ENCODE measurements around the gene RASA3.
"Not testable (repeated sequence)": the region's sequence is repeated elsewhere in the genome, so short reads cannot be mapped to it uniquely, and the experiment has no call there.

RASA3 gene

DNA sequence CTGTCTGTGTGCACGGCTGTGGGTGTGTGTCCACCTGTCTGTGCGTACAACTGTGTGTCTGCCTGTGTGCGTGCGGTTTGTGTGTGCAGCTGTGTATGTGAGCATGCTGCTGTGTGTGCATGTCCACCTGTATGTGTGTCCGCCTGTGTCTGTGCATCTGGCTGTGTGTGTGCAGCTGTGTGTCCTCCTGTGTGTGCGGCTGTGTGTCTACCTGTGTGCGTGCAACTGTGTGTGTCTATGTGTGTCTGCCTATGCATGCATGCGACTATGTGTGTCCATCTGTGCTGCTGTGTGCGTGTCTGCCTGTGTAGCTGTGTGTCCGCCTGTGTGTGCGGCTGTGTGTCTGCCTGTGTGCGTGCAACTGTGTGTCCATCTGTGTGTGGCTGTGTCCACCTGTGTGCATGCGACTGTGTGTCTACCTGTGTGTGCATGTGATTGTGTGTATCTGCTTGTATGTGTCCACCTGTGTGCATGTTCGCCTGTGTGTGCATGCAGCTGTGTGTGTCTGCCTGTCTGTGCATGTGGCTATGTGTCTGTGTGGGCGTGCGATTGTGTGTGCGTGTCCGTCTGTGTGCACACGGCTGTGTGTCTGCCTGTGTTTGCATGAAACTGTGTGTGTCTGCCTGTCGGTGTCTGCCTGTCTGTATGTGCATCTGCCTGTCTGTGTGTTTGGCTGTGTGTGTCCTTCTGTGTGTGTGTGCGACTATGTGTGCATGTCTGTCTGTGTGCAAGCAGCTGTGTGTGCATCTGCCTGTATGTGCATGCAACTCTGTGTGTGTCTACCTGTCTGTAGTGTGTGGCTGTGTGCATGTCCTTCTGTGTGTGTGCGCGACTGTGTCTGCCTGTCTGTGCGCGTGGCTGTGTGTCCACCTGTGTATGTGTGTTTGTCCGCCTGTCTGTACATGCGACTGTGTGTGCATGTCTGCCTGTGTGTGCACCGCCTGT lies 101.5 kb downstream of the RASA3 start:
- no peak for DNase-seq

DNA sequence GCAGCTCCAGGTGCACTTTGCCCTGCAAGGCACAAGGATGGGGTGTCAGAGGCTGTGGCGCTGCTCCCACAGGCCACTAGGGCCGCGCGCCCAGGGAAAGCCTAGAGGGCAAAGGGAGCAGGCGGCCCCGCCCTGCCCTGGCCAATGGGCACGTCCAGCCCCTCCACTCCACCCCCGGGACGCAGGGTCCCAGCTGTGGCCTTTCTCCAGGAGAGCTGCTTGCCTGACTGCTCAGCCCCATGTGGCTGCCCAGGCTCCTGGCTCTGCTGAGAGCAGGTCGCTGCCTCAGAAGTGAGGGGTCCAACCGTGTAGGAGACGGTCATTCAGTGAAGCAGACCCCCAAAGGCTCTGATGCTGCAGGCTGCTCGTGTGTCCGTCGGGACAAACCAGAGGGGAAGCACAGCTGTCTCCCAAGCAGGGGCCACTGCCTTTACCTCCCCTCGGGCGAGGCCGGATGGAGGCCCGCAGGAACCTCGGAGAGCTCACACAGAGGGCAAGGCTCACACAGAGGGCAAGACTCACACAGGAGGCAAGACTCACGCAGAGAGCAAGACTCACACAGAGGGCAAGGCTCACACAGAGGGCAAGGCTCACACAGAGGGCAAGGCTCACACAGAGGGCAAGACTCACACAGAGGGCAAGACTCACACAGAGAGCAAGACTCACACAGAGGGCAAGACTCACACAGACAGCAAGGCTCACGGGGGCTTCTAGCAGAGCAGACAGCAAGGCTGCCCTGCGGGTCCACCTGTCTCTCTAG lies 102.4 kb downstream of the RASA3 start:
- DNase-seq: no peak

DNA sequence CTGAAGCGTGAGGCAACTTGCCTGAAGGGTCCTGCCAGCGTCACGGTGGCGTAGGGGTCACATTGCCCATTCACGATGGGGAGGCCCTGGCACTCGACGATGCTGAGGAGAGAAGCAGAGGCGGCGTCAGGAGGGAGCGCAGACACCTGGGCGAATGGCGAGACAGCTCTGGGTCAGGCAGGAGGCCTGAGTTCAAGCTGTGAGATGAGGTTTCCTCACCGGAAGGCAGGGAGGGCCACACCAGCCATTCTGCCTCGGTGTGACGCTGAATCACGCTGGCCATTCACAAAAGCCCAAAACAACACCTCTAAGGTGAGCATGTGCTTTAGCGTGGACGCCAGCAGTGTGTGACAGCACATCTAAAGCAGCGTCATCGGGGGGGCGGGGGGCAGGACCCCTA lies 104.6 kb downstream of the RASA3 start:
- no peak for DNase-seq

DNA sequence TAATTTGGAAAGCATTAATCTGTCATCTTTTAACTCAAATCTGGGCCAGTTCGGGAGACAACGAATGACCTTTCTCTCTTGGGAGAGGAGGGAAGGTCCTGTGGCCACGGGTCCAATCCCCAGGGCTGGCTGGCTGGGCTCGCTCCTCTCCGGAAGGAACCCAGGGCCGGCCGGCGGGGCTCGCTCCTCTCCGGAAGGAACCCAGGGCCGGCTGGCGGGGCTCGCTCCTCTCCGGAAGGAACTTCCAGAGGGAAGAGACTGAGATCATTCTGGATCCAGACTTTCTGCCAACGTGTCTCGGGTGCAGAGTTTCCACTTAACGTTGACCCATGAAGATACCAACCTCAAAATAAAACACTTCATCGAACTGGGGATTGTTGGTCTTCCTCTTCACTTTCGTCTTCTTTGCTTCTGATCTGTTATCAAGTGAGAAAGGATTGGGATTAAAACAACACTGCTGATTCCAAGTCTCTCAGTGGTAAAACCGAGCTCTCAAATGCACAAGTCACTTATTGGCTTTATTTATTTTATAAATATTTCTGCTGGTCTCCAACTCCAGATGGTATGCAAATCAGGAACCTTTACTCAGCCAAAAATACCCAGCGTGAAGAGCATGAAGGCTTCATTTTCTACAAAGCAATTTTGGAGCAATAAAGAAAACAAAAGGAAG lies 105.2 kb downstream of the RASA3 start:
- DNase-seq: no peak

DNA sequence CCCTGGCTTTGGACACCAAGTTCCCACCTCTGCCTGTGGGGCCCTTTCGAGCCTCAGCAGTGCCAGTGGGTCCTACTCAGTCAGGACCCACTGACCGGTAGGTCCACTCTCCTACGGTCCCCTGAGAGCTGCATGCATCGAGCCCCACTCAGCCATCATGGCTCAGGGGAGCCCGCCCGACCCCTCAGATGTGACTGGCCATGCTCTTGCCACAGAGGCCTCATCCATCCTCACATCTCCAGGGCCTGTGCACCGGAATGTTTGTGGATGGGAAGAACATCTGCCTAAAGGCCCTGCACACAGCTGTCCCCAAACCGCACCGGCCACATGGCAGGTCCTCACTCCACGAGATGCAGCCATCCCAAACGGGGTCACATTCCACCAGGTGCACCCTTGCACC lies 105.9 kb downstream of the RASA3 start:
- DNase-seq: no peak

DNA sequence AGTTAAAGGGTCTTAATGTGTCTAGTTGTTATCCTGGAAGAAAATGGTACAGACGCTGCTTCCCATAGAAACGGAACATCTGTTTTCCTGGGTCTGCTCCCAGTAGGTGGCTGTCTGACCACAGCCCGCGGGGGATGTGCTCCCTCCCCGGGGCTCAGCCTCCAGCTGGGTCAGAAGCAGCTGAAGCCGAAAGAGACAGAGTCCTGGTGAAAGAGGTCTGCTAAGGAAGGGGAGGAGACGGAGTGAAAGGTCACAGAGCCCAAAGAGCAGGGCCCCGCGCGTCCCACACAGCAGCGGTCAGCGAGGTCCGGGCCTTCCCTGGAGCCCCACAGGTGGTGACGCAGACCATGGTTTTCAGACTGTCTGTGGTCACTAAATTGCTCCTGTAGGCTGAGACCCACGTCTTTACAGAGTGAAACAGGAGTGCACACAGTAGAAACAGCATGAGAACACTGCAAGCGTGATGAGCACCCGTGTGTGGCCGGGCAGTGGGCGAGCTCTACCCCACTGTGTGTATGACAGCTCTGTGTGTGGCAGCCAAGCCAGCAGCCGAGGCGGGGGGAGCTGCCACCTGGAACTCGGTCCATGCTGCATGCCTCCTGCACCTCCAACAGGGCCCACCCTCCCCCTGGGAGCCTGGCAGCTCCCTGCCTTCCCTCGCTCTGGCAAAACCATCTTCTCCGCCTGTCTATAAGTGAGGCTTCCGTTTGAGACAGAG lies 106.5 kb downstream of the RASA3 start:
- no peak for DNase-seq

DNA sequence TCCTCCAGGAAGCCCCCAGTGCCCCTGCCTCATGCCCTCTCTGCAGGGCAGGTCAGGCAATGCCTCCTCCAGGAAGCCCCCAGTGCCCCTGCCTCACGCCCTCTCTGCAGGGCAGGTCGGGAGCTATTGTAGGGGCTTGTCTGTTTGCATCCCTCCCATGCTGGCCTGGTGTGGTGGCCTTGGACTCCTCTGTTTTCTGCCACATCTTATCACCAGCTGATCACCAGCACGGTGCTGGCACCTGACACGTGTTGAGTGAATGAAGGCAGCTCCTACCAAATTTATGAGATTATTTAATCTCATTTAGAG lies 107.1 kb downstream of the RASA3 start:
- DNase-seq: no peak

DNA sequence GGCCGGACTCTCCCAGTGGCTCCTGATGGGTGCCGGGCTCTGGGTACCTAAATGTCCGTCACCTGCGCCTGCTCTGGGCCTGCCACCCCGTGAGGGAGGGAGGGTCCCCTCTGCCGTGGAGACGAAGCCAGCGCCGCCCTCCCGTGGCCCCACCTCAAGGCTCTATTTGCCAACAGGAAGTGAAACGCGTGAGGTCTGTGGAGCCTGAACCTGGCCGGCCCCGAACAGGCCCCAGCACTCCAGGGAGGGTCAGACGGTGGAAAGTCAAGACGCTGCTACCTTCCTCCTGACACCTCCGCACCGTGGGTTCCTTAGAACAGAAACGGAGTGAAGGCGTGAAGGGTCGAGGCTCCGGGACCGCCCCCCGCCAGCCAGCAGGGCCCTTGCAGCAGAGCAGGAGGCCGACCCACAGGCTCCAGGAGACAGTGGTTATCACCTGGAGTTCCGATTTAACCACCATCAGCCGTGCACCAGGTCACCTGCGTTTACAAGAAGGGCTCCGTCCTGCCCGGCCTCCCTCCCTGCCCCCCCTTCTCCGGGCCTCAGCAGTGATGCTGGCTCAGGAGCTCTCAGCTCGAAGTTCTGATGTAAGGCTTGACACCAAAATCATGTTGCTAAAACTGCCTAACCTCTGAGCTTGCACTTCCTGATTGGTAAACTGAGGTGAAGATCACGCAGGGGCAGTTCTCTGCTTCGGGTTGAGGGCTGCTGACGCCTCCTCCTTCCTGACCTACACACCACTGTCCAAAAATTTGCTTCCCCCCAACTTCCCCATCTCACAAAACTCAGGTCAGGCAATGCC lies 107.6 kb downstream of the RASA3 start:
- DNase-seq: no peak

DNA sequence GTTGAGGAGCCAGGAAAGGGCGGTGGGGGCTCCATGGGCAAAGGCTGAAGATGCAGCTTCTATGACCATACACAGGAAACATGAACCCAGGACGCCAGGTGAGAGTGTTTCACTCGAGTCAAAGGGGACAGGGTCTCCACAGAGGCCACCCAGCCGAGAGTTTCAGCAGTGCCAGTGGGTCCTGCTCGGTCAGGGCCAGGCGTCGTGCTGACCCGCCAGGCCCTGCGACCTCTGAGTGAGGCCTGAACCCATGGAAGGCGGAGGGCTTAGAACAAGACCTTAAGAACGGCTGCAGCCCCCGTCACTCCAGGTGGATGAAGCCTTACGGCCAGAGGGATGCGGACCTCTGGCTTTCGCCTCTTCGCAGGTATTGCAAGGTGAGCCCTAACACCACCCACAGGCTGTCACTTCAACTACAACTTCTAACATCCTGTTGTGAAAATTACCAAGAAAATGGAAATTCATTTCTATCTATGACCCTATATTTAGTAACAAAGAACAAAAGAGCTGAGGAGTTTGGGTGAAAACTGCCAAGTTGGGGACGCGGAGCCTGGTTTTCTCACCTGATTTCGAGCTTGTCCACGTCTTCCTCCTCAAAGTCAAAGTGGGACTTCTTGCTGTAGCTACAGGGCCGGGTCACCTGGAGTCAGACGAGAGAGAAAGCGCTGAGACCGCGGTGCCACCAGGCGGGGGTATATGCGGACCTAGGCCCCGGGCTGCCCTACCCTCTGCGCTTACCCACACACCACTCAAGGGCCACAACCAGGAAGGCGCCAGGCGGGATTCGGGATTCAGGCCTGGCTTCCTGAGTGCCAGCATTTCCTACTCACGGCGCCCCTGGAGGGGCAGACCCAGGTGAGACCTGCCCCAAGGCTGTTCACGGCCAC lies 108.5 kb downstream of the RASA3 start:
- DNase-seq: no peak

DNA sequence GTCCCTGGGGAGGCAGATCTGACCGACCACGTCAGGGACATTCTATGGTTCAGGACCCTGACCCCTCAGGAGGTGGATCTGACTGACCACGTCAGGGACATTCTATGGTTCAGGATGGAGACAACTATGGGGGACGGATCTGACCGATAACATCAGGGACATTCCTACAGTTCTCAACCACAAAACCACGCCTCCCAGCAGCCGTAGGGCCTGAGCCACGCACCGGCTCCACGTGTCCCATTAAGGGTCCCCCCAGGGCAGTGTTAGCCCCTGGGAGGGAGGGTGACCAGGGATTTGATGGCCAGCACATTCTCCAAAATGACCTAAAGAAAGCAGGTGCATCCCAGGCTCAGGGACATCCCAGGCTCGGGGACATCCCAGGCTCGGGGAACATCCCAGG lies 109.5 kb downstream of the RASA3 start:
- no peak for DNase-seq

DNA sequence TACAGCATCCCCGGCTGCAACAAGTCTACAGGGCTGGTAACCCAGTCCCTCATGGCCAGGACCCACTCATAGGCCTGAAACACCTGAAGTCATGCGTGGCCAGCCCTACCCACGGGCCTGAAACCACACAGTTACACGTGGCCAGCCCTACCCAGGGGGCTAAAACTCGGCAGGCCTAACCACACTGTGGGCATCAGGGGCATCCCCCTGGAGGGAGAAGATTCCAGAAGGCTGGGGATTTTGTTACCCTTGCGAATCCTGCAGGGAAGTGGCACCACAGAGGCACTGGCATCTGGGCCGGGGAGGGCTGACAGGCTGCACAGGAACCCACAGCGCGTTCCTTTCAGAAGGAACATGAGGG lies 110.1 kb downstream of the RASA3 start:
- no peak for DNase-seq

DNA sequence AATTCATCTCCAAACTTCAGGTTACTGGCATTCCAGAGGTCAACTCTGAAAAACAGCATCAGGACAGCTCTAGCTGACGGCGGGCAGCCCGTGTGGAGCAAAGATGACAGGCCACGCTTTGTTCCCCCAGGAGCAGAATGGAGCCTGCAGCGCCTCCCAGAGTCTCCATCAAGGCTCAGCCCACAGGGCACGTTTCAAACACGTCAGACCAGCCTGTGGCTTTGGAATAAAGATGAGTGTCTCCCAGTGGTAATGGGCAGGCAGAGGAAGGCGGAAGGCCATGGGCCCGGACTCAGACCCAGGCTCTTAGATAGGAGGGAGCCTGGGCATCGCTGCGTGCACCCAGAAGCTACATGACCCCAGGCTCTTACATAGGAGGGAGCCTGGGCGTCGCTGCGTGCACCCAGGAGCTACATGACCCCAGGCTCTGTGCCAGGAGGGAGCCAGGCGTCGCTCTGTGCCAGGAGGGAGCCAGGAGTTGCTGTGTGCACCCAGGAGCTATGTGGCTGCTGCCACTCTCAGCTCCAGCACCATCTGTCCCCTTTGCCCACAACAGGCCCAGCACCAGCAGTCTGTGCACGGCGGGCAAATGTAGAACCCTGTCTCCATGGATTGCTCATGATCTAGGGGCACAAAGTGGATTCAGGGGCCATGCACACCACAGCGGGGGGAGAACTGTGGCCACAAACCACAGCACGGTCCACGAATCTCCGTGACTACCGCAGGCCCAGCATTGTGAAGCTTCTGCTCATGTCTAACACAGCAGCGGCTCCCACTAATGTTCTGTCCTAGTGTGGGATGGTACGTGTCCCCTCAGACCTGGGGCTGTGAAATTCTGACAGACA lies 110.7 kb downstream of the RASA3 start:
- no peak for DNase-seq

DNA sequence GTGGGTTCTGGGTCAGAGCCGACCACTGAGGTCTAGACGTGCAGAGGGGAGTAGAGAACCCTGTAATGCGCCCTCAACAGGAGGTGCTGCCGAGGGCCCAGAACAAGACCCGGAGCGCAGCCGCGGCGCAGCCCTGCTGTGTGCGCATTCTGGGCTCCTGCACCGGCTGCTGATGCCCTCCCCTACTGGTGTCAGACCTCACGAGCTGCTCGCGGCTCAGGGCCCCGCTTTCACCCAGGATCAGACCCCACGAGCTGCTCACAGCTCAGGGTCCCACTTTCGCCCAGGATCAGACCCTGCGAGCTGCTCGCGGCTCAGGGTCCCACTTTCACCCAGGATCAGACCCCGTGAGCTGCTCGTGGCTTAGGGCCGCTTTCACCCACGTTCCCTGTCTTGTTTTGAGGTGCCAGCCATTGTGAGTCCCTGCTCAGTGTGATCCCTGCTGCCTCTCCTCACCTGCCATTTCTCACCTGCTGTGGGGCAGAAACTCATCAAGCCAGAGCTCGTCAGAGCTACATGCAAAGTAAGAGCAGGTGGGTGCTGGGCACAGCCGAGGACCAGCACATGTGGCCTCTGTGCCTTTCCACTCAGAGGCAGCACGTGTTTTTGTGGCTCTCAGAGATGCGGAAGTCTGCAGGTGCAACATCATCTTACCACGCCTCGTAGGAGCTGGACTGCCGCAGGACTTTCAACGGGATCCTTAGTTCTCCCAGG lies 111.5 kb downstream of the RASA3 start:
- DNase-seq: no peak

DNA sequence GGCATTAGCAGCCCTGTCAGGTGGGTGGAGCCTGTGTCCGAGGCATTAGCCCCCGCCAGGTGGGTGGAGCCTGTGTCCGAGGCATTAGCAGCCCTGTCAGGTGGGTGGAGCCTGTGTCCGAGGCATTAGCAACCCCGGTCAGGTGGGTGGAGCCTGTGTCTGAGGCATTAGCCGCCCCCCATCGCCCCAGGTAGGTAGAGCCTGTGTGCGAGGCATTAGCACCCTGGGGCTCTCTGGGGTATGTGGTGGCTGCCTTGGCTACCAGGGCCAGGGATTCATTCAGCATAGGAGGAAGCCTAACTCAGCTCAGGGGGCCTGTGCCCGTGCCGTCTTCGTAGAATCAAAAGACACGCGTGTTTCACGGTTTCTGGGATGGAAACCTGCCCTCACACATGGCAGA lies 112.3 kb downstream of the RASA3 start:
- DNase-seq: not testable (repeated sequence)

DNA sequence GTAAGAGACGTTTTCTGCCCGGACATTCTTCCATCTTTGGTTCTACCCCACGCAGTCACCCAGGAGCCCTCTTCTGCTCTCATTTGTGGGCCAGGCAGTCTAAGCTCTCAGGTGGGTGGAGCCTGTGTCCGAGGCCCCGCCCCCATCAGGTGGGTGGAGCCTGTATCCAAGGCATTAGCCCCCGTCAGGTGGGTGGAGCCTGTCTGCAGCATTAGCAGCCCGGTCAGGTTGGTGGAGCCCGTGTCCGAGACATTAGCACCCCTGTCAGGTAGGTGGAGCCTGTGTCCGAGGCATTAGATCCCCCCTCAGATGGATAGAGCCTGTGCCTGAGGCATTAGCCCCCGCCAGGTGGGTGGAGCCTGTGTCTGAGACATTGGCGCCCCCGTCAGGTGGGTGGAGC lies 113.1 kb downstream of the RASA3 start:
- peak; percentile 31 for DNase-seq

DNA sequence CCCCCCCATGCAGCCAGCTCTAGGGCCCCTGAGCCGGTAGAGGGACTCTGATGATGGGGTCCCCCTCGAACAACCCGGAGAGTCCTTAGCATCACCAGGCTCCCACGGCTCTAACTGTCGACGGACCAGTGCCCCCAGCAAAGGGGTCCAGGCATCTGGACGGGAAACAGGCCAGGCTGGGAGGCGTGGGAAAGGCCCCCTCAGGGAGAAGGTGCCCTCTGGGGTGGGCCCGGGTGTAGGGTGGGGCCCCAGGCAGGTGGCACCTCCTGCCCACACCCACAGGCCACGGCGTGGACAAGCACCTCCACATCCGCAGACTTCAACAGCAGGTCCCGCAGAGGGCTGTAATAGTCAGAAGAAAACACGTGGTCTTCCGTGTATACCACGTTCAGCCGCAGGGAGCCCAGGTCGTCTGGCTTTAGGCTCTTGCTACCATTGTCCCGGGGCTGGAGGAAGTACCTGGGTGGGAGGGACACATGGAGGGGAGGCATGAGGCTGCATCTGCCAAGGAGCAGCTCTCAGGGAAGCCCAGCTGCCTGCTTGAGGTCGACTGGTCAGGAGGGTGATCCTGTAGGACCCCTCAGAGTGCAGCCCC lies 113.9 kb downstream of the RASA3 start:
- no peak for DNase-seq

DNA sequence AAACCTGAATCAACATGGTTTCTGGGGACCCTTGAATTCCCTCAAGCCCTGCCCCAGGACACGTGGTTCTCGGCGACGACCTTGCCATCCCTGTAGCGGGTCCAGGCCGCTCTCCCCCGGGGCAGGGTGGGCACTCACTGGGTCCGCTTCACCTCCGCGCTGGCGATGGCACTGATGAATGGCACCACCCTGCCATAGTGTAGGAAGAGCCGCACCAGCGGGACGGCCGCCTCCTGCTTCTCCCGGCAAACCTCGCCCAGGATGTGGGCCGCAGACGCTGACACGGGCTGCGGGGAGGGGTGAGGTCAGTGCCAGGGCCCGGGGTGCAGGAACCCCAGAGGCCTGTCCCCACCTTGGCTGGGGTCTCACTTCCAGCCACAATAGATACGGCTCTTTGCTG lies 114.5 kb downstream of the RASA3 start:
- no peak for DNase-seq

DNA sequence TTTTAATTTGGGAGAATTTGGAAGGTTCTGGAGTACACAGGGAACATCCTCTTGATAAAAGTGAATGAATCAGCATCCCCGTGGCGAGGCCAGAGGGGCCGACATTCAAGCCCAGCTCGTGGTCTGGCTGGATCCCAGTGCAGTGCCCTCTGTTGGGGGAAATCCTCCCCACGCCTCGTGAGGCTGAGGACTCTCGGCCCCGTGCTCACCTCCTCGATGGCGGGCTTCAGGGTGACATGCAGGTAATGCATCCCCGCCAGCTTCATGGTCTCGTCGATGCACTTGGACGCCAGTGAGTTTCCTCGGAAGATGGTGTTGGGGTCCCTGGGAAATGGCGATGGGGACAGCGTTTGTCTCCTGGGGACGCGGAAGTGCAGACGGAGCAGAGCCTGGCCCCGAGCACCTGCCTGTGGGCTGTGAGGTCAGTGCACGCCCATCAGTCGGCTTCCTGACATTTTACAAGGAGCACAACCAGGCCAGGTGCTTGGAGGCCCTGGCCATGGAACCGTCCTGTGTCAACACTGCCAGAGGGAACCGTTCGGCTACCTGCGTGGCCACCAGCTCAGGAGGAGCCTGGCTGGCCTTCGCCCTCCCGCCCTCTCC lies 115.3 kb downstream of the RASA3 start:
- DNase-seq: no peak

All from activated gamma-delta T cell treated with Interleukin-2 at 50 U/mL for 16 hours (primary cell).